SU-DHL-6 (cell line): Measurements from ENCODE around the gene MYLK.

Experiments used
- EZH2phosphoT487 ChIP-seq: fragments of 200-600 bp; sonication (generic), shearing (Covaris generic); conservative IDR thresholded peaks from 2 replicates; pipeline ENCODE4 v1.6.1; 2018; ENCODE audit warnings: mild to moderate bottlenecking, antibody characterized with exemption, low read length, moderate library complexity, mixed read lengths
- TF ChIP-seq, protein P1 (sequence below): fragments of 200-600 bp; sonication (generic); IDR thresholded peaks from one replicate; pipeline ENCODE4 v1.5.1; 2017; ENCODE audit warnings: antibody characterized with exemption, mild to moderate bottlenecking, low read length, moderate library complexity; ENCODE audit not compliant: insufficient read depth, poor library complexity, severe bottlenecking

DNA sequence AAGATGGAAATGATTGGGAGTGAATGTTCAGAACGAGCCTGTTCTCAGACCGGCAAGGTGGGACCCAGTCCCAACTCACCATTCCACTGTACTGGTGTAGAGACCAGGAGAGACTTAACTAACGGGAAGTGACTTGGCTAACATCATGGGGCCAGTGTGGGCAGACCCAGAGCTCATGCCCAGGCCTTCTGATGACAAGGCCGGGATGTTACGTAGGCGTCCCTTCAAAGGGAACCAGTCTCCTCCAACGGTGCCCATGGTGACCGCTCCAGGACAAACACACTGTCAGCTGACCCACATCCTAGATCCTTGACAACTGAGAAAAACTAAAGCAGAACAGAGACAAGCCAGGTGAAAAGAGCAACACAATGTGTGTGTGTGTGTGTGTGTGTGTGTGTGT lies 170.9 kb downstream of the MYLK start:
- TF ChIP-seq, protein P1, sequence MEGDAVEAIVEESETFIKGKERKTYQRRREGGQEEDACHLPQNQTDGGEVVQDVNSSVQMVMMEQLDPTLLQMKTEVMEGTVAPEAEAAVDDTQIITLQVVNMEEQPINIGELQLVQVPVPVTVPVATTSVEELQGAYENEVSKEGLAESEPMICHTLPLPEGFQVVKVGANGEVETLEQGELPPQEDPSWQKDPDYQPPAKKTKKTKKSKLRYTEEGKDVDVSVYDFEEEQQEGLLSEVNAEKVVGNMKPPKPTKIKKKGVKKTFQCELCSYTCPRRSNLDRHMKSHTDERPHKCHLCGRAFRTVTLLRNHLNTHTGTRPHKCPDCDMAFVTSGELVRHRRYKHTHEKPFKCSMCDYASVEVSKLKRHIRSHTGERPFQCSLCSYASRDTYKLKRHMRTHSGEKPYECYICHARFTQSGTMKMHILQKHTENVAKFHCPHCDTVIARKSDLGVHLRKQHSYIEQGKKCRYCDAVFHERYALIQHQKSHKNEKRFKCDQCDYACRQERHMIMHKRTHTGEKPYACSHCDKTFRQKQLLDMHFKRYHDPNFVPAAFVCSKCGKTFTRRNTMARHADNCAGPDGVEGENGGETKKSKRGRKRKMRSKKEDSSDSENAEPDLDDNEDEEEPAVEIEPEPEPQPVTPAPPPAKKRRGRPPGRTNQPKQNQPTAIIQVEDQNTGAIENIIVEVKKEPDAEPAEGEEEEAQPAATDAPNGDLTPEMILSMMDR = no peak
- TF ChIP-seq EZH2phosphoT487 = no peak
